Endothelial cell of umbilical vein (primary cell): ENCODE measurements around the gene GPR17. TPM values are rescaled to one million over a fixed set of nuclear protein-coding genes. Genes with fewer than 3 reads are reported as not detected.

Source experiments
- BruUV-seq: library from RNA; stranded (reverse); fragments of 400-500 nt; replicated peaks from 2 replicates; lab custom pipeline; 2021; lab: Mats Ljungman, UMichigan
- CTCF ChIA-PET: fragments of 300-600, 350-600 bp; sonication (Branson Sonifier 250); formaldehyde crosslinking; loops from one replicate; lab custom pipeline; 2021; ENCODE audit warnings: antibody characterized with exemption, inconsistent platforms; lab: Charles Lee
- POLR2A ChIA-PET: fragments of 300-600, 350-600 bp; sonication (Branson Sonifier 250); formaldehyde crosslinking; loops from one replicate; lab custom pipeline; 2021; ENCODE audit warnings: antibody characterized with exemption, inconsistent platforms; lab: Charles Lee
- DNase-seq: peaks from one replicate; pipeline ENCODE4 v3.0.0-alpha.2; 2011; ENCODE audit warnings: low read depth, low spot score
- FAIRE-seq: peaks from 2 replicates; lab custom pipeline; 2011; peaks lifted over from hg19 to GRCh38; lab: Jason Lieb, UNC
- H2AFZ ChIP-seq: 2 replicates; pipeline ENCODE4 v1.6.0; 2012; ENCODE audit warnings: low read depth, low read length, control low read depth, inconsistent platforms
- H3K27ac ChIP-seq: 2 replicates; pipeline ENCODE4 v1.5.1; 2011; ENCODE audit warnings: low read depth, mild to moderate bottlenecking, control low read depth, low read length, moderate library complexity; ENCODE audit not compliant: insufficient read depth
- H3K27me3 ChIP-seq, 2 experiments: 2 replicates each; pipeline versions ENCODE4 v1.6.0 to v1.6.1; 2011; ENCODE audit warnings: low read length in 2 of 2, mixed read lengths in 1 of 2; ENCODE audit not compliant: control insufficient read depth in 2 of 2, insufficient read depth in 2 of 2
- H3K36me3 ChIP-seq, 2 experiments: 2 replicates in 1 of 2; 3 replicates in 1 of 2; pipeline ENCODE4 v1.5.1; 2011; ENCODE audit warnings: low read length in 2 of 2, mild to moderate bottlenecking in 1 of 2, moderate library complexity in 1 of 2; ENCODE audit not compliant: control insufficient read depth in 2 of 2, insufficient read depth in 2 of 2; ENCODE audit errors: extremely low read depth in 1 of 2
- H3K4me1 ChIP-seq: 3 replicates; pipeline ENCODE4 v1.5.1; 2011; ENCODE audit warnings: mild to moderate bottlenecking, low read length; ENCODE audit not compliant: control insufficient read depth, insufficient read depth; ENCODE audit errors: extremely low read depth
- H3K4me2 ChIP-seq: 2 replicates; pipeline ENCODE4 v1.6.1; 2011; ENCODE audit warnings: low read length, control low read depth, mixed read lengths; ENCODE audit not compliant: insufficient read depth
- H3K4me3 ChIP-seq, 3 experiments: fragments of 200-600 bp in 1 of 3; sonication (generic), shearing (Covaris generic) in 1 of 3; replicated peaks in 1 of 3; 2 replicates each; pipeline ENCODE4 v1.5.1; 2011 to 2016; ENCODE audit warnings: control low read depth in 3 of 3, low read length in 3 of 3, mild to moderate bottlenecking in 2 of 3, inconsistent platforms in 1 of 3, low read depth in 1 of 3, moderate library complexity in 1 of 3; ENCODE audit not compliant: insufficient read depth in 1 of 3
- H3K79me2 ChIP-seq: 2 replicates; pipeline ENCODE4 v1.6.0; 2012; ENCODE audit warnings: low read length, inconsistent platforms; ENCODE audit not compliant: control insufficient read depth, insufficient read depth
- H3K9ac ChIP-seq: replicated peaks from 2 replicates; pipeline ENCODE3; 2011; ENCODE audit warnings: low read length, control low read depth; ENCODE audit not compliant: insufficient read depth; ENCODE audit errors: extremely low read depth
- H3K9me1 ChIP-seq: replicated peaks from 3 replicates; pipeline ENCODE4 v1.6.0; 2011; ENCODE audit warnings: mild to moderate bottlenecking, low read length; ENCODE audit not compliant: control insufficient read depth, insufficient read depth; ENCODE audit errors: extremely low read depth
- H3K9me3 ChIP-seq: replicated peaks from 2 replicates; pipeline ENCODE4 v1.5.1; 2012; ENCODE audit warnings: low read length, inconsistent platforms; ENCODE audit not compliant: control insufficient read depth, insufficient read depth
- H4K20me1 ChIP-seq: replicated peaks from 2 replicates; pipeline ENCODE3; 2011; ENCODE audit warnings: mild to moderate bottlenecking, low read length; ENCODE audit not compliant: control insufficient read depth, insufficient read depth; ENCODE audit errors: extremely low read depth
- CTCF ChIP-seq, 2 donors: IDR thresholded peaks; 1 replicate in 1 of 2; 2 replicates in 1 of 2; pipeline ENCODE4 v1.5.1; 2011; ENCODE audit warnings: low read length in 2 of 2, mild to moderate bottlenecking in 2 of 2, moderate library complexity in 2 of 2, control low read depth in 1 of 2, inconsistent platforms in 1 of 2, low read depth in 1 of 2; ENCODE audit not compliant: insufficient read depth in 1 of 2; ENCODE audit errors: extremely low read depth in 1 of 2
- EZH2 ChIP-seq: IDR thresholded peaks from 2 replicates; pipeline ENCODE4 v1.6.1; 2012; ENCODE audit warnings: borderline replicate concordance, low read depth, mild to moderate bottlenecking, moderate library complexity, low read length, inconsistent platforms; ENCODE audit not compliant: severe bottlenecking
- FOS ChIP-seq: IDR thresholded peaks from 2 replicates; pipeline ENCODE4 v1.6.1; 2011; ENCODE audit warnings: mild to moderate bottlenecking, low read length, moderate library complexity, borderline replicate concordance; ENCODE audit not compliant: insufficient read depth
- GATA2 ChIP-seq: IDR thresholded peaks from 2 replicates; pipeline ENCODE4 v1.7.0; 2011; ENCODE audit warnings: low read depth, mild to moderate bottlenecking, moderate library complexity, mixed read lengths, low read length; ENCODE audit not compliant: insufficient read length, insufficient read depth
- JUN ChIP-seq: IDR thresholded peaks from 2 replicates; pipeline ENCODE4 v1.6.1; 2011; ENCODE audit warnings: borderline replicate concordance, low read depth; ENCODE audit not compliant: insufficient read length, insufficient read depth
- MAX ChIP-seq: IDR thresholded peaks from 2 replicates; pipeline ENCODE4 v1.6.1; 2011; ENCODE audit not compliant: insufficient read depth, insufficient read length
- MYC ChIP-seq: IDR thresholded peaks from one replicate; pipeline ENCODE4 v1.6.1; 2011; ENCODE audit warnings: mild to moderate bottlenecking, low read depth, low read length
- POLR2A ChIP-seq: IDR thresholded peaks from 2 replicates; pipeline ENCODE4 v1.6.1; 2012; ENCODE audit warnings: low read depth, mild to moderate bottlenecking, control low read depth, low read length
- POLR2AphosphoS5 ChIP-seq: IDR thresholded peaks from 2 replicates; pipeline ENCODE4 v1.6.1; 2012; ENCODE audit warnings: low read depth, mild to moderate bottlenecking, control low read depth, low read length, moderate library complexity; ENCODE audit not compliant: insufficient read depth
- dilution Hi-C: fragments of 300-500 bp; cut with MboI; formaldehyde crosslinking; loops from one replicate; pipeline ENCODE4 v1.15.0; 2019; ENCODE audit warnings: low sequenced_read_pairs; ENCODE audit not compliant: extremely low pct_ligation_motif_present
- intact Hi-C: fragments of 100-400 bp; cut with micrococcal nuclease; formaldehyde crosslinking; loops from one replicate; pipeline ENCODE4 v1.10.0; 2022
- polyA plus RNA-seq, 4 experiments: library from polyadenylated mRNA; depleted of rRNA in 3 of 4; stranded (reverse) in 3 of 4; unstranded in 1 of 4; fragments of >200 nt; gene quantifications; 2 replicates each; pipeline versions ENCODE4 v1.2.1 to v1.2.3, GENCODE V29; 2011 to 2012; ENCODE audit warnings: missing spikeins in 1 of 4
- total RNA-seq: library from RNA; stranded (reverse); gene quantifications from 2 replicates; pipeline ENCODE4 v1.2.3, GENCODE V29; 2021

Gene GPR17
- total and polyA plus RNA-seq, 2 donors (not counting 3 experiments of a cell fraction or from before 2014, with no cell fraction given): 0.10 TPM; not detected in 1

DNA sequence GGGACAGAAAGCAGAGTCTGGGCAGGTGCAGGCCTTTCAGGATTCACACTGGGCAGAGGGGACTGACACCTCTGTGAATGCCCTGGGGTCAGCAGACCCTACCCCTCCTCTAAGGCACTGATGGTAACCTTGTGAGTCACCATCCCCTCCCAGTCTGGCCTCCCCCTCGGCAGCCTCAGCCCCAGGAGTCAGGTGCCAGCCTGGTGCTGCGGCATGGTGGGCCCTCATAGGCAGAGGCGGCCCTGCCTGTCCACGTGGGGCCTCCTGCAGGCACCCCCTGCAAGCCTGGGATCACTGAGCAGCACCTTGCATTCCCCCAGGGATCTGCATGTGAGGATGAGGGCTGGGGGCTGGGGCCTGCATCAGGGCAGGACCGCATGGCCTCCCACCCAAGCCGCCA, 4.8 kb upstream of the GPR17 start:
- no peak overlapping the region for H3K27ac ChIP-seq
- CTCF ChIA-PET: interaction anchor here (1.1 to 6.3 kb wide), 5 partner anchors 8 to 55 kb away, joined by 3 to 77 read pairs (median 37); partner anchors contain the start of gene LIMS2
- no peaks in the 10 kb centered on the region for H3K9me1 ChIP-seq
- no peaks in the 10 kb centered on the region for H3K79me2 ChIP-seq
- DNase-seq (no peak), FAIRE-seq (no peak)
- peaks cover 39% of the 10 kb centered on the region for H3K4me1 ChIP-seq
- H3K4me3 ChIP-seq: no peak overlapping the region
- no peak overlapping the region for H3K4me2 ChIP-seq
- no peaks in the 10 kb centered on the region for H3K27me3 ChIP-seq
- no peaks in the 10 kb centered on the region for H3K9me3 ChIP-seq
- no peaks in the 10 kb centered on the region for H3K36me3 ChIP-seq
- BruUV-seq: no TSS peak
- dilution Hi-C loops (no loop called here), intact Hi-C loops (no loop called here)
- H3K9ac ChIP-seq: no peak overlapping the region
- TF ChIP-seq MAX: no peak
- no peak for TF ChIP-seq CTCF (IDR thresholded peaks at IDR 0.05; ENCODE audit: extremely low read depth in 1 of 2, insufficient read depth in 1 of 2, low read depth in 1 of 2, low read length in 2 of 2)
- TF ChIP-seq FOS: no peak
- TF ChIP-seq JUN: no peak
- no peak for TF ChIP-seq POLR2A
- no peak for TF ChIP-seq GATA2
- no peak for TF ChIP-seq MYC
- TF ChIP-seq POLR2AphosphoS5: no peak
- TF ChIP-seq EZH2: no peak
- no peaks in the 10 kb centered on the region for H4K20me1 ChIP-seq
- no peak overlapping the region for H2AFZ ChIP-seq
- POLR2A ChIA-PET: no interaction called here
